ENCODE data around the gene MRAS.

The MRAS gene

GRCh38 chr3:138314751-138315150 is 33.6 kb upstream of the MRAS start:
- no peak for TF ChIP-seq CTCF (IDR thresholded peaks at IDR 0.05; ENCODE audit: control insufficient read depth, insufficient read depth, low read depth, low read length, missing control alignments)
- H3K4me3 ChIP-seq (ENCODE audit: control insufficient read depth, low read depth, low read length), result no peak overlapping the region
- no peak for DNase-seq (ENCODE audit: low read depth)

- no peak for TF ChIP-seq CTCF (IDR thresholded peaks at IDR 0.05; ENCODE audit: control insufficient read depth, insufficient read depth, low read depth, low read length, missing control alignments)
- no peak overlapping the region for H3K4me3 ChIP-seq (ENCODE audit: control insufficient read depth, low read depth, low read length)
Observed at GRCh38 chr3:138317687-138318086, 30.7 kb upstream of the MRAS start.

GRCh38 chr3:138323971-138324370 is 24.4 kb upstream of the MRAS start:
- H3K4me3 ChIP-seq (ENCODE audit: control insufficient read depth, low read depth, low read length), result no peak overlapping the region
- no peak for DNase-seq (ENCODE audit: low read depth)
- TF ChIP-seq CTCF (IDR thresholded peaks at IDR 0.05; ENCODE audit: control insufficient read depth, insufficient read depth, low read depth, low read length, missing control alignments), result no peak

More at GRCh38 chr3:138317687-138318086, 30.7 kb upstream of the MRAS start:
- no peak for DNase-seq (ENCODE audit: low read depth)

- no peak for TF ChIP-seq CTCF (IDR thresholded peaks at IDR 0.05; ENCODE audit: control insufficient read depth, insufficient read depth, low read depth, low read length, missing control alignments)
- DNase-seq (ENCODE audit: low read depth), result no peak
- no peak overlapping the region for H3K4me3 ChIP-seq (ENCODE audit: control insufficient read depth, low read depth, low read length)
Observed at GRCh38 chr3:138325990-138326389, 22.4 kb upstream of the MRAS start.

GRCh38 chr3:138326866-138327595 is 21.3 kb upstream of the MRAS start:
- H3K4me3 ChIP-seq (ENCODE audit: control insufficient read depth, low read depth, low read length), result no peak overlapping the region
- DNase-seq (ENCODE audit: low read depth), result no peak
- no peak for TF ChIP-seq CTCF (IDR thresholded peaks at IDR 0.05; ENCODE audit: control insufficient read depth, insufficient read depth, low read depth, low read length, missing control alignments)

GRCh38 chr3:138327831-138328230 is 20.5 kb upstream of the MRAS start:
- no peak for DNase-seq (ENCODE audit: low read depth)
- no peak for TF ChIP-seq CTCF (IDR thresholded peaks at IDR 0.05; ENCODE audit: control insufficient read depth, insufficient read depth, low read depth, low read length, missing control alignments)
- H3K4me3 ChIP-seq (ENCODE audit: control insufficient read depth, low read depth, low read length), result no peak overlapping the region
